Fibroblast of gingiva (primary cell): ENCODE data around the gene PLOD1.
A peak's percentile ranks its signal among the peaks of the same experiment; 100 is the strongest.
"Not testable (repeated sequence)": the region's sequence is repeated elsewhere in the genome, so short reads cannot be mapped to it uniquely, and the experiment has no call there.

ENCODE experiments used
- DNase-seq: peaks from one replicate; pipeline ENCODE4 v3.0.0-alpha.2; 2011; ENCODE audit warnings: low read depth

The PLOD1 gene

DNA sequence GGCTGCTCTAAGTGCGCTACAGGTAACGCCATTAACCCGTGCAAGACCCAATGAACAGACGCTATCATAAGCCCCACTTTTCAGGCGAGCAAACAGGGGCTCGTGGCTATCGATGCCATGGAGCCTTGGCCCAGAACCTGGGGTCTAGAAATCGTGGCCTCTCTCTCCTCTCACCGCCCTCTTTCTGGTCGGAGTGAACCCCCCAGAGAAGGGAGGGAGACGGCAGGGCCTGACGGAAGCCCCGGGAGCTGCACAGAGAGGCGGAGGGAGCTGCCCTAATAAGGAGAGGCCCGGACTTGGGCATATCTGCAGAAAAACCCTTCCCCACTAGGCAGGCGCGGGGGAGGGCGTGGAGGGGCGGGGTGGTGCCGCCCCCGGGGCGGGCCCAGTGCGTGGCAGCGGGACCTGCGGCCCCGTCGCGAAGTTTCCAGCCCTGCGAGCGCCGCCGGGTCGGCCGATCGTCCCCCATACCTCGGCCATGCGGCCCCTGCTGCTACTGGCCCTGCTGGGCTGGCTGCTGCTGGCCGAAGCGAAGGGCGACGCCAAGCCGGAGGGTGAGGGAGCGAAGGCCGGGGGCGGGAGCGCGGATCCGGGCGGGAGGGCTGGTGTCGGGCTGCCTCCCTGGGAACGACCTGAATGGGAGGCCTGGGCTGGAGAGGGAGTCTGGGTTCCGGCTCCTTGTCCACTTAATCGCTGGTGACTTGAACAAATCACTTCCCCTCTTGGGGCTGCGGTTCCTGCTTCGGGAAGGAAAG lies at the start of gene PLOD1:
Gene PLOD1 (plus strand): TSS at position 416 of the 755 bp plus-strand sequence. CDS start 63 bp downstream, at position 479.
- peak; percentile 89 for DNase-seq

DNA sequence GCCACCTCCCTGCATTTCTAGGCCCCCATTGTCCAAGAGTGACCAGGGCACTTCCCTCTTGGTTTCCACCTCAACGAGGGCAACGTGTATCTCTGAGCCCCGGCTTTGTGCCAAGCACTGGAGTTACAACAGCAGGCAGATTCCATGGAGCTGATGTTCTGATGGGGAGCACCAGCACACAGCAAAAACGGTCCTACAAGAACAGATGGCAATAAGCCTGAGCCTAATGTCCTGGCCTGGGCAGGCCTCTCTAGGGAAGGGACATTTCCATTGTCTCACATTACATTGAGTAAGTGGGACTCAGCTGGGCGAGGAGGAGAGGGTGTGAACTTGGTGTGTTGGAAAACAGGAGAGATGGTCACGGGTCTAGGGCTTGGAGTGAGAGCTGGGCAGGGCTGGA lies 48.6 kb upstream of the PLOD1 start:
- DNase-seq = no peak

DNA sequence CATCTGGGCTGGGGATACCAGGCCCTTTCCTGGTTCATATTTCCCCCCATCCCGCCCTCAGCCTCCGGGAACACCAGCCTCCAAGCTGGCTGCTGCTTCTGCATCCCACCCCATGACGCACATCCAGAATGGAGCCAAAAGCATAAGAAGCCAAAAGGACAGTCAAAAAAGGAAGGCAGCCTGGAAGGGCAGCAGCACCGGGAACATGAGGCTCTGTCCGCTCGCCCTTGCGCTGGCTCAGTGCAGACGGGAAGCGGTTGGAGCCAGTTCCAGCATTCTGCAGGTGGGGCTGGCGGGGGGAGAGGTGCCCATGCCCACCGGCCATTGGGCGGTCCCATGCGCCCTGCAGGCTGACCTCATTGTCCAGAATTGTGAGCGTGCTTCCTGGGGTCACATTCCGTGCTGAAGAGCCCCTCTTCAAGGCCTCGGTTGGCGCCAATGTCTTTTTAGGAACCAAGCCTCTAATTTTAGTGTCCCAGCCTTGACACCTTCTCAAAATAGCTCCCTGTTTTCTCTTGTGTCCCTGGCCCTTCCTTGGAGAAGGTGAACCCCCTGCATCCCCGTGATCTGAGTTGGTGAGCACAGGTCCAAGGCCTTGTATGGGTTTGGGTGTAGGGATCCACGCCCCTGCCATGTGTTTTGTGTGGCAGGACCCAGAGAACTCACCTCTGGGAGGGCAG lies 47.4 kb upstream of the PLOD1 start:
- no peak for DNase-seq

DNA sequence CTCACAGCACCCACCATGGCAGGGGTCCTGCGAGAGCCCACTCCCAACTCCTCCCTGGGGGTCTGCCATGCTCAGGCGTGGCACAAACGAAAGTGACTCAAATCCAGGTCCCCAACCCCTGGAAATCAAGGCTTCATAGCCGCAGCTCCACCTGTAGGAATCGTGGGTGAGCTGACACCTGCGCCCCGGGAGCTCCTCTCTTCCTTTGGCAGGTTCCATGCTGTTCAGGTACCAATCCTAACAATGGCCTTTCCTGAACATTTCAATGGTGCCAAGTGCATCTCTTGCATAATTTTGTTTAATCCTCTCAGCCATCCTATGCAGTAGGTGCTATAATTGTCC lies 46.9 kb upstream of the PLOD1 start:
- DNase-seq = no peak

DNA sequence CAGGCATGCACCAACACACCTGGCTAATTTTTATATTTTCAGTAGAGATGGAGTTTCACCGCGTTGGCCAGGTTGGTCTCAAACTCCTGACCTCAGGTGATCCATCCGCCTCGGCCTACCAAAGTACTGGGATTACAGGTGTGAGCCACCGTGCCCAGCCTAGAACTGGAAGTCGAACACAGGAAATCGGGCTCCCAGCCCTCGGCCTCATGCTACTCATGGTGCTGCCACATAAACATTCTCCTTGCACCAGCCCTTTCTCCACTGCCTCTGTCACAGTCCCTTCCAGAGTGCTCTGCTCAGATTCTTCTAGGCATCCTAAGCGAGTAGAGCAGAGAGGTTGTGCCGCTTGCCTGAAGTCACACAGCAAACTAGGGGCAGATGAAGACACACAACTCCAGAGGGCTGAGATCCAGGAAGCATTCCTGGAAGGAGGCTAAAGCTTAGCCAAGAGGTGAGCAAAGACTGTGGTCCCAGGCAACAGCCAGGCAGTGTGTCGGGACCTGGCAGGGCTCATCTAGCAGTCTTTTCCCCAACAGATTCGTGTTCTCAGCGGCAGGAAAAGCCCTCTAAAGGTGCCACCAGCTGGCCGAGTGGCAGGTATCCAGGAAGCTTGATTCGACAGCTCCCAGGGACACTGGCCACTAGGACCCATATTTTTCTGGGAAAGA lies 46.2 kb upstream of the PLOD1 start:
- no peak for DNase-seq

DNA sequence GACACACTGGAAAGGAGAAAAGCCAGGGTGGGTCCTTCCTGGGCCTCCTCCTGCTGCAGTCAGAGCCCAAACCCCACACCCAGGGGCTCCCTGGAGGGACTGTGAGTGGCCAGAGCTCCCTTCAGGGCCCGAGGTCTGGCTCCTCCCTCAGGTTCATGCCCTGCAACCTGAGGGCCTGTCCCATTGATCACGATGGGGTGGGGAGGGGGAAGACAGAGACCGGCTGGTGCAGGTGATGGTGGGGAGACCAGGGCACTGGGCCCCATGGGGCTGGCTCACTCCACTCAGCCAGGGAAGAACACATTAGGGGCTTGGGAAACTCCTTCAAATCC lies 45.7 kb upstream of the PLOD1 start:
- DNase-seq = no peak

DNA sequence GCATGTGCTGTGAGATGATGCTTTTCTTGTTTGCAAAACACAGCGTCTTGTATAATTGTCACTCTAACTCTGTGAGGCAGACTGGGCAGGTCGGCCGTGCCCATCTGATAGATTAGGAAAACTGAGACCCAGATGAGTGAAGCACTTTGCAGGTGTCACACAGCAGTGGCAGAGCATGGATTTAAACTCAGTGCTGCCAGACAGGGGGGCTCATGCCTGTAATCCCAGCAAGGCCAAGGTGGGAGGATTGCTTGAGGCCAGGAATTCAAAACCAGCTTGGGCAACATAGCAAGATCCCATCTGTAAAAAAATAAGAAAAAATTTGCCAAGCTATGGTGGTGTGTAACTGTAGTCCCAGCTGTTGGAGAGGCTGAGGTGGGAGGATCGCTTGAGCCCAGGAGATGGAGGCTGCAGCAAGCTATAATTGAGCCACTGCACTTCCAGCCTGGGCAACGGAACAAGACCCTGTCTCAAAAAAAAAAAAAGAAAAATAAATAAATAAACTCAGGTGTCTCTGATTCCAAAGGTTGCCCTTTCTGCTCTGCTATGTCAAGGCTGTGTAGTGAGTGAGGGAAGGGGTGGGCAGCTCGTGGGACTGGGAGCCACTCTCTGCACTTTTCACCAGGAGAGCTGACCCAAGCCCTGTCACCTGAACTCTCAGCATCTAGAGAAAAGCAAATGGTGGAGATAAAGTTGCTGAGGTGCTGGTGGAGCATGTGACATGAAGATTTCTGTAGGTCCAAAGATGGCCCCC lies 42.9 kb upstream of the PLOD1 start:
- DNase-seq = no peak

DNA sequence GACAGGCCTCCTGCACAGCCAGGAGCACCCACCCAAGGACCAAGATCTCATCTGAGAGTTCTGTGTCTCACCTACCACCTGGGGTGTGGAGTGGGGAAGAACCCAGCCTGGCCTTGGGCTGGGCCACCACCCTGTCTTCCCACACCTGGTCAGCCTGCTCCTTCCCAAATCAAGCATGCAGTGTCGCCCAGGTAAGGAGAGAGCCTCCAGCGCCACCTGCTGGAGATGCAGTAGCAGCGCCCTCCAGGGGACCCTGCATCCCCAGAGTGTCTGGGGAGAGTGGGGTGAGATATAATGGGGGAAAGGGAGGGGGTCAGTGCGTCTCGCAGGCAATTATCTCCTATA lies 40.6 kb upstream of the PLOD1 start:
- DNase-seq = no peak

DNA sequence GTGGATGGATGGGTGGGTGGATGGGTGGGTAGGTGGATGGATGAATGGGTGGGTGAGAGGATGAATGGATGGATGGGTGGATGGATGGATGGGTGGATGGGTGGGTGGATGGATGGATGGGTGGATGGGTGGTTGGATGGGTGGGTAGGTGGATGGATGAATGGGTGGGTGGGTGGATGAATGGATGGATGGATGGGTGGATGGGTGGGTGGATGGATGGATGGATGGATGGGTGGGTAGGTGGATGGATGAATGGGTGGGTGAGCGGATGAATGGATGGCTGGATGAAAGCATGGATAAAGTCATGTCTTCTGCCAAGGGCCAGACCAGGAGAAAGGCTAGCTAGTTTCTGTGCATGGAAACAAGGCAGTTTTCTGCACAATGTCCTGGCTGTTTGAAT lies 40.0 kb upstream of the PLOD1 start:
- not testable (repeated sequence) for DNase-seq

DNA sequence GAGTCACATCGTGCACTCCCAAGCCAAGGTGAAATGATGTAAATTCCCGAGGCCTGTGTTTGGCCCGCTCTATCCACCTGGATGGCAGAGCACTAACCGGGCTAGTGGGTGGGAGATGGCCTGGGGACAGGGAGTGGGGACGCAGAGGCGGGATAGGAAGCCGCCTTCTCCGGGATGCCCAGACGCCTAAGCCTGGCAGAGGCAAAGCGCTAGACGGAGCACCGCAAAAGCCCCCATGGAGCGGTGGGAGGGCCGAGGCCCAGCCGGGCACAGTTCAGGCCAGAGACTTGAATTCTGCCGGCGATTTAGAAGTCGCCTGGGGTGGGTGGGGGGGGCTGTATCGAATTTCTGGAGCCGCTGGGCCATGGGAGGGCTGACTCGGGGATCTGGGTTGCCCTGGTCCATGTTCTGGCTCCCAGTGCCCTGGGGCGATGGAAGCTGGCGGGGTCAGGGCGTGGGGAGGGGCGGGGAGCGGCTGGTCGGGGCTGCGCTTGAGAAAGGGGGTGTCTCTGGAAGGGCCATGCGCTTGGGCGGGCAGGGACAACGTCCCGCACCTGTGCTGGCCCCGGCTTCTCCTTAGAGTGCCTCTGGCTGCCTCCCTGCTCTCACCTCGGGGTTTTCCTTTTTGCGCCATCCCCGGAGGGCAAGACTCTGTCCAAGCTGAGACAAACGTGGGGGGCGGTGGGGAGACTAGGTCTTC lies 36.3 kb upstream of the PLOD1 start:
- no peak for DNase-seq

DNA sequence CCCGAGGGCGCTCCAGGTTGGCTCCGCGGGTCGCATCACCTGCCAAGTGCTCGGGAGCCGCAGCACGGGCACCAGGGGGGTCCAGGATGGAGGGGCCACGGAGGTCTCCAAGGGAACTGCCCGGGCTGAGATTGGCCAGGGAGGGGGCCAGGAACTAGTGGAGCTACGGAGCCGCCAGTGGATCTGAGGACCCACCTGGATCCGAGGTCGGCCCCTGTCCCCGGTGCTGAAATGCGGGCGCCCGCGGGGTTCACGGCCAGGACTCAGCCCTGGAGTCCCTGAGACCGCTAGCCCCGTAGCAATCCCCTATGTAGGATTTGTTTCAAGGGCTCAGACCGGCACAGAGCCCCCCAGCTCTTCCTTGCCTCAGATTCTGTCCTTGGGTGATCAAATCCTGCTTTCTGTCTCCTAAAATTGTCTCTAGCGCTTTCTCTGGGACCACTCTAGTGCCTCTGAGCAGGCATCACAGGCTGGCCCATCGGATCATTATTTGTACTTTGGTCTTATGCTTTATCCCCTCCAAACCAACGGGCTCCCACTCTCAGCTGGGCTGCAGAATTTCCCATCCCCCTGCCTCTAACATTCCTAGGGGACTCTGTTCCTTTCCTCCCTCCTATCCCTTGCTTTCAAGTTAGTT lies 35.6 kb upstream of the PLOD1 start:
- DNase-seq = no peak

DNA sequence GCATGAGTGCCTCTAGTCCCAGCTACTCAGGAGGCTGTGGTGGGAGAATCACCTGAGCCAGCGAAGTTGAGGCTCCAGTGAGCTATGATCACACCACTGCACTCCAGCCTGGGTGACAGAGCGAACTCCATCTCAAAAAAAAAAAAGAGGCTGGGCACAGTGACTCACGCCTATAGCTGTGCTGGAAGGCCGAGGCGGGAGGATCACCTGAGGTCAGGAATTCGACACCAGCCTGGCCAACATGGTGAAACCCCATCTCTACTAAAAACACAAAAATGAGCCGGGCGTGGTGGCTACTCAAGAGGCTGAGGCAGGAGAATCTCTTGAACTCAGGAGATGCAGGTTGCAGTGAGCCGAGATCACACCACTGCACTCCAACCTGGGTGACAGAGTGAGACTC lies 33.1 kb upstream of the PLOD1 start:
- not testable (repeated sequence) for DNase-seq

DNA sequence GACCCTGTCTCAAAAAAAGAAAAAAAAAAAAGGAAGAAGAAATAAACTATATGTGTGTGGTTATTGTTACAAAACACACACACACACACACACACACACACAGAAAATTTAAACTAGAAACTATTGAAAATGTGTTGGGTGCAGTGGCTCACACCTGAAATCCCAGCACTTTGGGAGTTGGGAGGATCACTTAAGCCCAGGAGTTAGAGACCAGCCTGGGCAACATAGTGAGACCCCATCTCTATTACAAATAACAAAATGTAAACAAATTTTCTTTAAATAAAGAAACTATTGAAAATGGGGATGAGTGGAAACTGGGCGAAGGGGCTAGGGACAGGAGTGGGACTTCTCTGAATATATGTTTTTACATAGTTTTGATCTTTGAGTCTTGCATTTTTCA lies 31.3 kb upstream of the PLOD1 start:
- DNase-seq = no peak

DNA sequence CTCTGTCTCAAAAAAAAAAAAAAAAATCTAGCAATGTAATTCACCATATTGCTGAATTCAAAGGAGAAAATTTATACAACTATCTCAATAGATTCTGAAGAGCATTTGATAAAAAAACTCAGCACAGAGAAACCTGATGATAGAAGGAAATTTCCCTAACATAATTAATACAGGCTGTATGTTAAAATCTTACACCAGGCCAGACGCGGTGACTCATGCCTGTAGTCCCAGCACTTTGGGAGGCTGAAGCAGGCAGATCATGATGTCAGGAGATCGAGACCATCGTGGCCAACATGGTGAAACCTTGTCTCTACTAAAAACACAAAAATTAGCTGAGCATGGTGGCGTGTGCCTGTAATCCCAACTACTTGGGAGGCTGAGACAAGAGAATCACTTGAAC lies 30.4 kb upstream of the PLOD1 start:
- DNase-seq = peak; percentile 52

DNA sequence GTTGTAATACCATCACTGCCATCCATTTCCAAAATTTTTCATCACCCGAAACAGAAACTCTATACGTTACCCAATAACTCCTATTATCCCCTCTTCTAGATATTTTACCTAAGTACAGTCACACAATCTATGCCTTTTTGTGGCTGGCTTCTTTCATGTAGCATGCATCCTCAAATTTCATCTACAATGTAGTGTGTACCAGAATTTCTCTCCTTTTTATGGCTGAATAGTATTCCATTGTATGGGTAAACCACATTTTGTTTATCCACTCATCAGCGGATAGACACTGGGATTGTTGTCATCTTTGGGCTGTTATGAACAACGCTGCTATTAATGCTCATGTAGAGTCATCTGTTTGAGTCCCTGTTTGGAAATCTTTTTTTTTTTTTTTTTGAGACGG lies 29.5 kb upstream of the PLOD1 start:
- DNase-seq = no peak

DNA sequence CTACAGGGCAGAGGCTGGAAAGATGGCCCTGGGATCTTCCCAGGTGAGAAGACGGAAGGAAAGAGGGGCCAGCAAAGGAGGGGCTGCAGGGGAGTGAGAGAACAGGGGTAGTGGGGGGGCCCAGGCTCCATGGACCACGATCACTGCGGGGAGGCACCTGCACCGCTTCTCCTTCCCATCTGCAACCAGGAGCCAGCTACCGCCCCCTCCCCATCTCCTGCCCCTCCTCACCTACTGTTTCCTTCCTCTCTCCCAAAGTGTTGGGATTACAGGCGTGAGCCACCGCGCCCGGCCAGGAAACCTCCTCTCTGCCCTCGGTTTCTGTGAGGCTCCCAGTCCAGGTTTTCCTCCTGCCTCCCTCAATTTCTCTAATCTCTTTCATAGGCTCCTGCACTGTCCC lies 27.6 kb upstream of the PLOD1 start:
- no peak for DNase-seq

DNA sequence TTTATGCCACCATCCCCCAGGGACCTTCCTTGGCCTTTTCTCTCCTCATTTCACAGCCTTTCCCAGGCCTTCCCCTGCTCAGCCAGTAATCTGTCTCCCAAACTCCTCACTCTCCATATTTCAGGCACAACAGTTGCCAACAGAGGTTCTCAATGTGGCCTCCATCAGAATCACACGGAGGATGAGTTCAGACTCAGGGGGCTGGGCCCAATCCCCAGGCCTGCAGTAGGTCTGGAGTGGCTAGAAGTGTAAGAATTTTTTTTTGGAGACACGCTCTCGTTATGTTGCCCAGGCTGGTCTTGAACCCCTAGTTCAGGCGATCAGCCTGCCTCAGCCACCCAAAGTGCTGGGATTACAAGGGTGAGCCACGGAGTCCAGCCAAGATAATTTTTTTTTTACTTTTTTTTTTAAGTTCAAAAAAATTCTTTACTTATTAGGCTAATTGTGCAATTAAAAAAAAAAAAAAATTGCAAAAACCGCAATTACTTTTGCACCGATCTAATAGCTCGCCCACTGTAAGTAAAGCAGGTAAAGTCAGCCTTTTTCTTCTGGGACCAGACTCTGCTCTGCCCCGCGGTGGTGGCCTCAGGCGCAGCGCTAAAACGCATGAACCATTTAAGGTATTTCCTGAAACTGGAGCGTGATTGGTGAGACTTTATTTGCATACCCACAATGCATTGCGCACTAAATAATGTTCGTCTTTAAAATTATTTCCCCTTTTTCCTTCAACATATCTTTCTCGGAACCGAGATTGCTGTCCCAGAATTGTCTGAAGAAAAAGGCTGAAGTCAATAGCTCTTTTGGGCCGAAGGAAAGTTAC lies 27.0 kb upstream of the PLOD1 start:
- peak; percentile 92 for DNase-seq

DNA sequence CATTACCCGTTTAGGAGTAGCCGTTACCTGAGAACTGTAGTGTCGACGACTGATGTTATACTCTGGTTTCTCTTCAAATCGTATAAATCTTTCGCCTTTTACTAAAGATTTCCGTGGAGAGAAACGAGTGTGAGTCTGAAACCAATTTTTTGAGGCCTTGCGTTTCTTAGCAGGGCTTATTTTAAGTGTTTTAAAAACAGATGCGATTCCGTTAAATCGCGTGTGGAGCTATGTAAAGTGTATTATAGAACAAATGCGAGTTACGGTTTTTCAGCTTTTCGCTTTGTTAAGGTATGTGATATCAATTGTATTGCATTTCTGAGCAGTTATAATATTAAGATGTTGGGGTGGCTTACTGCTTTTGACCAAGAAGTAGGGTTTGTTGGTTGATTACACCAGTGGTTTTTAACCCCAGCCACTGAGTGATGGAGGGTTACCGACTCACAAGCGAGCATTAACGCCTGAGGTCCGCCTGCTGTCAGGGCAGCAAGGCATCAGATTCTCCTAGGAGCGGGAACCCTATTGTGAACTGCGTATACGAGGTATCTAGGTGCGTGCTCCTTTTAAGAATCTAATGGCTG lies 26.3 kb upstream of the PLOD1 start:
- peak; percentile 98 for DNase-seq

DNA sequence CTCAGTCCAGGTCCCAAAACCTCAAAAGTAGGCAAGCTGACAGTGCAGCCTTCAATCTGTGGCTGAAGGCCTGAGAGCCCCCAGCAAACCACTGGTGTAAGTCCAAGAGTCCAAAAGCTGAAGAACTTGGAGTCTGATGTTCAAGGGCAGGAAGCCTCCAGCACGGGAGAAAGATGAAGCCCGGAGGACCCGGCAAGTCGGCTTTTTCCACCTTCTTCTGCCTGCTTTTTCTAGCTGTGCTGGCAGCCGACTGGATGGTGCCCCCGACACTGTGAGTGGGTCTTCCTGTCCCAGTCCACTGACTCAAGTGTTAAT lies 23.6 kb upstream of the PLOD1 start:
- DNase-seq = not testable (repeated sequence)

DNA sequence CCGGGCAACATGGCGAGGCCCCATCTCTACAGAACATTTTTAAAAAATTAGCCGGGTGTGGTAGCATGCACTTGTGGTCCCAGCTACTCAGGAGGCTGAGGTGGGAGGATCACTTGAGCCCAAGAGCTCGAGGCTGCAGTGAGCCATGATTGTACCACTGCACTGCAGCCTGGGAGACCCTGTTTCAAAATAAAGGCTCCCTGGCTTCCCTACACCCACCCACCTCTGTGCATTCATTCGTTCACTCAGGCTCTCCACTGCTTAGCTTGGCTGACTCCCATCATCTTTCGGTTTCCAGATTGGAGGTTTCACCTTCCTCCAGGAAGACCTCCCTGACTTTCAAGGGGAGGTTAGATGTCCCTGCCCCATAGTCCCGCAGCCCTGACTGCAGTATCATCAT lies 22.5 kb upstream of the PLOD1 start:
- no peak for DNase-seq
